Activated T-cell treated with anti-CD3 and anti-CD28 coated beads for 24 hours (primary cell): ENCODE measurements around the gene SMAD1.
"Not testable (repeated sequence)": the region's sequence is repeated elsewhere in the genome, so short reads cannot be mapped to it uniquely, and the experiment has no call there.

Source experiments
- DNase-seq: peaks from one replicate; pipeline ENCODE4 v3.0.0-alpha.2; 2020; ENCODE audit warnings: low read depth

The SMAD1 gene

GRCh38 chr4:145528601-145529000, 46.9 kb downstream of the SMAD1 start:
- no peak for DNase-seq

- DNase-seq: no peak
Observed at GRCh38 chr4:145530189-145530588, 48.5 kb downstream of the SMAD1 start.

- no peak for DNase-seq
Observed at GRCh38 chr4:145530662-145531061, 49.0 kb downstream of the SMAD1 start.

- DNase-seq: no peak
Observed at GRCh38 chr4:145531223-145531622, 49.6 kb downstream of the SMAD1 start.

GRCh38 chr4:145531859-145532258, 50.2 kb downstream of the SMAD1 start:
- DNase-seq: no peak

- no peak for DNase-seq
Observed at GRCh38 chr4:145533001-145533400, 51.3 kb downstream of the SMAD1 start.

GRCh38 chr4:145533415-145533814, 51.8 kb downstream of the SMAD1 start:
- DNase-seq: not testable (repeated sequence)

- DNase-seq: no peak
Observed at GRCh38 chr4:145533961-145534360, 52.3 kb downstream of the SMAD1 start.

GRCh38 chr4:145535202-145535601, 53.5 kb downstream of the SMAD1 start:
- no peak for DNase-seq

- DNase-seq: no peak
Observed at GRCh38 chr4:145536044-145536443, 54.4 kb downstream of the SMAD1 start.

GRCh38 chr4:145538596-145538995, 56.9 kb downstream of the SMAD1 start:
- DNase-seq: no peak

- no peak for DNase-seq
Observed at GRCh38 chr4:145539671-145540070, 58.0 kb downstream of the SMAD1 start.

GRCh38 chr4:145540235-145540634, 58.6 kb downstream of the SMAD1 start:
- DNase-seq: no peak

GRCh38 chr4:145541346-145541745, 59.7 kb downstream of the SMAD1 start:
- no peak for DNase-seq

GRCh38 chr4:145545031-145545430, 63.4 kb downstream of the SMAD1 start:
- no peak for DNase-seq

- DNase-seq: no peak
Observed at GRCh38 chr4:145545538-145546174, 64.0 kb downstream of the SMAD1 start.

GRCh38 chr4:145546175-145546915, 64.7 kb downstream of the SMAD1 start:
- no peak for DNase-seq

- no peak for DNase-seq
Observed at GRCh38 chr4:145551660-145552059, 70.0 kb downstream of the SMAD1 start.

GRCh38 chr4:145552181-145552822, 70.6 kb downstream of the SMAD1 start:
- no peak for DNase-seq

- no peak for DNase-seq
Observed at GRCh38 chr4:145553375-145553774, 71.7 kb downstream of the SMAD1 start.

- no peak for DNase-seq
Observed at GRCh38 chr4:145554691-145555090, 73.0 kb downstream of the SMAD1 start.

- DNase-seq: peak; percentile 38
Observed at GRCh38 chr4:145557720-145558119, 76.1 kb downstream of the SMAD1 start.

GRCh38 chr4:145563293-145563985, 81.8 kb downstream of the SMAD1 start:
- DNase-seq: no peak
